ENCODE measurements around the gene TLR5. TPM values are rescaled to one million over a fixed set of nuclear protein-coding genes. Genes with fewer than 3 reads are reported as not detected.

TLR5 gene, protein sequence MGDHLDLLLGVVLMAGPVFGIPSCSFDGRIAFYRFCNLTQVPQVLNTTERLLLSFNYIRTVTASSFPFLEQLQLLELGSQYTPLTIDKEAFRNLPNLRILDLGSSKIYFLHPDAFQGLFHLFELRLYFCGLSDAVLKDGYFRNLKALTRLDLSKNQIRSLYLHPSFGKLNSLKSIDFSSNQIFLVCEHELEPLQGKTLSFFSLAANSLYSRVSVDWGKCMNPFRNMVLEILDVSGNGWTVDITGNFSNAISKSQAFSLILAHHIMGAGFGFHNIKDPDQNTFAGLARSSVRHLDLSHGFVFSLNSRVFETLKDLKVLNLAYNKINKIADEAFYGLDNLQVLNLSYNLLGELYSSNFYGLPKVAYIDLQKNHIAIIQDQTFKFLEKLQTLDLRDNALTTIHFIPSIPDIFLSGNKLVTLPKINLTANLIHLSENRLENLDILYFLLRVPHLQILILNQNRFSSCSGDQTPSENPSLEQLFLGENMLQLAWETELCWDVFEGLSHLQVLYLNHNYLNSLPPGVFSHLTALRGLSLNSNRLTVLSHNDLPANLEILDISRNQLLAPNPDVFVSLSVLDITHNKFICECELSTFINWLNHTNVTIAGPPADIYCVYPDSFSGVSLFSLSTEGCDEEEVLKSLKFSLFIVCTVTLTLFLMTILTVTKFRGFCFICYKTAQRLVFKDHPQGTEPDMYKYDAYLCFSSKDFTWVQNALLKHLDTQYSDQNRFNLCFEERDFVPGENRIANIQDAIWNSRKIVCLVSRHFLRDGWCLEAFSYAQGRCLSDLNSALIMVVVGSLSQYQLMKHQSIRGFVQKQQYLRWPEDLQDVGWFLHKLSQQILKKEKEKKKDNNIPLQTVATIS
- total RNA-seq (1 to 10 TPM in 4 of 5 experiments, not detected in 1; 3.1 to 8.0 (median 6.6) TPM), polyA plus RNA-seq (1 to 10 TPM; 3.1 to 3.9 TPM), total RNA-seq (2.6 reads per million, percentile 13 among the genes with 10 or more reads in this experiment)

DNA sequence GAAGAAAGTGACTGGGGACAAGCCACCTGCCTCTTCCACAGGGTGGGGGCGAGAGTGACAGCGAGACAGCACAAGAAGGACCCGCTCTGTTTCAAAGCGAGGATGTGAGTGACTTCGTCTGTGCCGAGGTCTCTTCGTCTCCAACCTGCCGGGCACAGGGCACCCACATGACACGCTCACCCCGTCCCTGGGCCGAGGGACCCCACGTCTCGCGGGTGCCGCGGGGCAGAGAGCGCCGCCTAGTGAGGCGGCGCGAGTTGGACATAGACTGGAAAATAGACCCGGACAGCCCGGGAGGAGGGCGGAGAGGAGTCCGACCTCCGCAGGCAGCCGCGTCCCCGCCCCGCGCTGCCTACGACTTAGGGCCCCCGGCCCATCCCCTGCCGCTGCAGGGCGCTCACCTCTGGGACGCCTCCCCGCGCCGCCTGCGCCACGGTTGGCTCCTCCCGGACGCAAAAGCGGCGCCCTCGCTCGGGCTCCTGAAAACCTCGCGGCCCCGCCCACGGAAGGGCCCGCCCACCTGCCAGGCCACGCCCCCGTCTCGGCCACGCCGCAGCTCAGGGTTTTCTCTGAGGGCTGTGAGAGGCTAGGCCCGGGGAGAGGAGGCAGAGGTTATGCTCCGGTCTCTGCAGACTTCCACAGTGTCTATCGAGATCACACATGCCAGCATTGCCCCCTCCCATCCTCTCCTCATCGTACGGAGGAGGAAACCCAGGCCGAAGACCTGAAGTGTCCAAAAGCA is at the start of gene TLR5:
Gene TLR5, minus strand, starts transcription at position 454 of the 742 bp plus-strand sequence. CDS start 30,217 bp downstream, outside the sequence.
- H3K9me3 ChIP-seq (ENCODE audit: control insufficient read depth in 2 of 3, low read length in 3 of 3), result no peaks in the 10 kb centered on the region
- peak within 1 kb of the TSS; percentile 69 to 89 (median 81) for H3K4me3 Mint-ChIP-seq
- peak within 1 kb of the TSS; percentile 69 for H3K27ac ChIP-seq (ENCODE audit: low read depth, low read length)
- peak within 1 kb of the TSS; percentile 65 for H3K4me3 ChIP-seq (ENCODE audit: low read length)
- peaks cover 0 to 10% (median 0%) of the 10 kb centered on the region in 5 donors for H3K27me3 Mint-ChIP-seq
- intact Hi-C loops (cut with micrococcal nuclease), result loop anchor here (1.0 to 10.0 kb wide), 12 partner anchors 10 to 1401 kb away; partner anchors contain the start of genes SUSD4 (in 2 of the 2), DUSP10 (in 1 of the 2), MIA3 (in 1 of the 2) and TAF1A (in 1 of the 2)
- no peaks in the 10 kb centered on the region for H3K36me3 ChIP-seq (ENCODE audit: control insufficient read depth in 2 of 3, insufficient read depth in 3 of 3, low read length in 3 of 3)
- peaks cover 0 to 11% (median 0%) of the 10 kb centered on the region in 11 donors for H3K9me3 Mint-ChIP-seq
- ATAC-seq, result peak; percentile 94
- POLR2A ChIA-PET, result interaction anchor here (1.5 to 2.4 kb wide), 3 partner anchors 9 to 430 kb away, joined by 5 to 10 read pairs (median 9); partner anchors contain the start of genes AIDA and BROX
- peaks cover 13 to 35% (median 27%) of the 10 kb centered on the region in 7 donors for H3K4me1 Mint-ChIP-seq
- peak; percentile 81 to 92 (median 87) for DNase-seq
- peaks cover 0 to 7% (median 0%) of the 10 kb centered on the region in 5 donors for H3K36me3 Mint-ChIP-seq
- no peaks in the 10 kb centered on the region for H3K27me3 ChIP-seq (ENCODE audit: control insufficient read depth in 2 of 2, insufficient read depth in 2 of 2, low read length in 2 of 2)
- peak within 1 kb of the TSS in 8 of 9 donors; percentile 48 to 95 (median 90) for H3K27ac Mint-ChIP-seq
- H3K4me1 ChIP-seq (ENCODE audit: control insufficient read depth in 2 of 2, insufficient read depth in 2 of 2, low read length in 2 of 2), result peaks cover 13 to 15% of the 10 kb centered on the region in 2 donors
- CTCF ChIA-PET, result interaction anchor here (1.0 to 4.0 kb wide), 6 partner anchors 10 to 221 kb away, joined by 5 to 28 read pairs (median 6); partner anchors contain the start of gene SUSD4

DNA sequence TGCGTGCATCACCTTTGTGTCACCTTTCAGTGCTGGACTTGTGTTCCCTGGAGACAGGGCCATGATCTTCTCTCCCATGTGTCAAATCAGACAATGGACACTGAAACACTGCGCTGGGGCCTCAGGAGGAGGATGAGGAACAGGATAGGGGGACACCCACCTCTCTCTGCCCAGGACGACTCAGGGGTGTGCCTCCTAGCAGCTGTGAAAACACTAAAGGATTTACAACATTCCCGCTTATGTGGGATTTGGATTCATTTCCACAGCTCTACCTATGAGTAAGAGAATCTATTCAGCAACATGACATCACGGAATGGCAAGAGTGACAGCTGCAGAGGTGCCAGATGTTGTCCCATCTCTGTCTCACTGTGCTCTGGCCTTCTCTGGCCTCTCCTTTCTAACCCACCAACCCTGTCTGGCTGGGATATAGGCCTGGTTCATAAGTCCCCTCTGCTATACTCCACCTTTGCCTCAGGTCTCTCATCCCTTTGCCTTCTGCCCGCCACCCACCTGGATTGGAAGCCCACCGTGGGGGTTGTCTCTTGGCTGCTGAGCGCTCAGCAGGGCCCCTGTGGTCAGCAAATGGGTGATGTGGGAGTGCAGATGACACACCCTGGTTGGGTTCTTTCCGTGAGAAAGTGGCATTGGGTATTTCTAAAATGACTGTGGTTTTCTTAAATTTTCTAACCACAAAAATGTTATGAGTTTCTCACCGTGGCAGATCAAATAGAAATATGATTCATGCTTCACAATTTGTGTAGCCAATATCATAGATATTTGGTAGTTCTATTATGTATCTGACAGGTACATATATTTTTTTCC is 47.1 kb upstream of the TLR5 start:
- Histone ChIP-seq H3K36me3 (ENCODE audit: control insufficient read depth in 2 of 3, insufficient read depth in 3 of 3, low read length in 3 of 3) (no peaks in the 10 kb centered on the region), H3K4me3 (ENCODE audit: low read length) (no peak overlapping the region), H3K4me1 (ENCODE audit: control insufficient read depth in 2 of 2, insufficient read depth in 2 of 2, low read length in 2 of 2) (peaks cover 9 to 29% of the 10 kb centered on the region in 2 donors), H3K9me3 (ENCODE audit: control insufficient read depth in 2 of 3, low read length in 3 of 3) (no peaks in the 10 kb centered on the region), H3K27ac (ENCODE audit: low read depth, low read length) (no peak overlapping the region), H3K27me3 (ENCODE audit: control insufficient read depth in 2 of 2, insufficient read depth in 2 of 2, low read length in 2 of 2) (no peaks in the 10 kb centered on the region)
- Mint-ChIP-seq H3K4me1 (peaks cover 10 to 70% (median 63%) of the 10 kb centered on the region in 7 donors), H3K4me3 (peak overlapping the region; percentile 8 to 76 (median 62)), H3K36me3 (no peaks in the 10 kb centered on the region), H3K9me3 (peaks cover 0 to 9% (median 0%) of the 10 kb centered on the region in 11 donors), H3K27ac (peak overlapping the region; percentile 25 to 90 (median 61)), H3K27me3 (peaks cover 0 to 17% (median 0%) of the 10 kb centered on the region in 5 donors)
- intact Hi-C loops (cut with micrococcal nuclease), result loop anchor here in 1 of 2 donors (2.0 to 5.0 kb wide), 3 partner anchors 41 to 57 kb away; partner anchors contain the start of gene TLR5
- ATAC-seq (peak; percentile 79), DNase-seq (peak in 7 of 9 donors; percentile 5 to 57 (median 13))
- CTCF ChIA-PET, result no interaction called here
- POLR2A ChIA-PET, result interaction anchor here (0.6 to 1.1 kb wide), 3 partner anchors 9 to 40 kb away, joined by 3 to 4 read pairs (median 3); no protein-coding TSS in a partner anchor

DNA sequence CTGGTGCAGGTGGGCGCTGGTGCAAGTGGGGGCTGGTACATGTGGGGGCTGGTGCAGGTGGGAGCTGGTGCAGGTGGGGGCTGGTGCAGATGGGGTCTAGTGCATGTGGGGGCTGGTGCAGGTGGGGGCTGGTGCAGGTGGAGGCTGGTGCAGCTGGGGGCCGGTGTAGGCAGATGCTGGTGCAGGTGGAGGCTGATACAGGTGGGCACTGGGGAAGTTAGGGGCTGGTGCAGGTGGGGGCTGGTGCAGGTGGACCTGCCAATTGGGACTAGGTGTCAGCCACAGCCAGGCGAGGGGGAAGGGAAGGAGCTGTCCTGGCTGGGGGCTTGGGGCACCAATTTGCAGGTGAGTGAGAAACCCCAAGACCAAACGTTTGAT is 46.5 kb upstream of the TLR5 start:
- DNase-seq, result no peak
- Histone ChIP-seq H3K4me3 (ENCODE audit: low read length) (no peak overlapping the region), H3K27me3 (ENCODE audit: control insufficient read depth in 2 of 2, insufficient read depth in 2 of 2, low read length in 2 of 2) (no peaks in the 10 kb centered on the region), H3K4me1 (ENCODE audit: control insufficient read depth in 2 of 2, insufficient read depth in 2 of 2, low read length in 2 of 2) (peaks cover 9 to 29% of the 10 kb centered on the region in 2 donors), H3K27ac (ENCODE audit: low read depth, low read length) (no peak overlapping the region), H3K9me3 (ENCODE audit: control insufficient read depth in 2 of 3, low read length in 3 of 3) (no peaks in the 10 kb centered on the region), H3K36me3 (ENCODE audit: control insufficient read depth in 2 of 3, insufficient read depth in 3 of 3, low read length in 3 of 3) (no peaks in the 10 kb centered on the region)
- H3K27ac Mint-ChIP-seq, result peak overlapping the region in 2 of 9 donors; percentile 39 to 61
- H3K9me3 Mint-ChIP-seq, result peaks cover 0 to 7% (median 0%) of the 10 kb centered on the region in 11 donors
- peak overlapping the region in 6 of 10 donors; percentile 29 to 71 (median 68) for H3K4me3 Mint-ChIP-seq
- peaks cover 10 to 72% (median 63%) of the 10 kb centered on the region in 7 donors for H3K4me1 Mint-ChIP-seq
- ChIA-PET POLR2A (interaction anchor here (0.6 to 1.1 kb wide), 3 partner anchors 9 to 41 kb away, joined by 3 to 4 read pairs (median 3); no protein-coding TSS in a partner anchor), CTCF (no interaction called here)
- no peak for ATAC-seq
- H3K36me3 Mint-ChIP-seq, result no peaks in the 10 kb centered on the region
- H3K27me3 Mint-ChIP-seq, result peaks cover 0 to 18% (median 0%) of the 10 kb centered on the region in 5 donors
- intact Hi-C loops (cut with micrococcal nuclease), result no loop called here

DNA sequence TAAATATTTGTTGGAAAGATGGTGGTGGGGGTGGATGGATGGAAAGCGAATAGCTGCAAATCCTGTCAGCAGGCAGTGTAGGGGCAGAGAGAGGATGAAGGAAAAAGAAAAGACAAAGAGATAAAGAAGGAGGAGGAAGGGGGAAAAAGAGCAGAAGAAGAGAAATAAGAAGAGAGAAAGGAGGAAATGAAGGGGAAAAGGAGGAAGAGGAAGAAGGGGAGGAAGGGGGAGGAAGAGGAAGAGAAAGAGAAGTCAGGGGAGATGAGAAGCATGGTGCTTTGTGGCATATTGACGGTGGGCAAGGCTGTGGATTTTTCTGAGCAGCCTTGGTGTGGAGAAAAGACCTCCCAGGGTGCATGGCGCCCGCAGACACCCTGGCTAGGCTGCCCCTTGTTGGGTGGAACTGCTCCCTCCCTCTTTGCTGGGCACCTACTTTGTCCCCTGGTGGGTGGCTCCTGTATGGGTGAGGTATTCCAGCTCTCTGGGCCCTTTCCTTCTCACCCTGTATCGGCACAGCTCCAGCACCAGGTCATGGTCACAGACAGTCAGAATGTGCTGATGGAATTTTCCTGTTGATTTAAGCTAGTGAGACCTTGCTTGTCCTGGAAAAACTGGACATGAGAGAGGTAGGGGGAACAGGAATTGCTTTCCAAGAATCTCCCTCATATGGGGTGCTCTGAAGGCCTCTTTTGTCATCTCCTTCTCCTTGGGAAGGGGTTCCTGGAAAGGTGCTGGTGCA is 45.7 kb upstream of the TLR5 start:
- Mint-ChIP-seq H3K27me3 (peaks cover 0 to 20% (median 0%) of the 10 kb centered on the region in 5 donors), H3K36me3 (no peaks in the 10 kb centered on the region), H3K4me3 (peak overlapping the region in 6 of 10 donors; percentile 14 to 71 (median 28)), H3K4me1 (peaks cover 10 to 76% (median 70%) of the 10 kb centered on the region in 7 donors), H3K9me3 (peaks cover 0 to 7% (median 0%) of the 10 kb centered on the region in 11 donors), H3K27ac (peak overlapping the region in 6 of 9 donors; percentile 7 to 73 (median 32))
- CTCF ChIA-PET, result interaction anchor here (0.7 to 0.8 kb wide), 2 partner anchors 11 to 47 kb away, joined by 3 read pairs; no protein-coding TSS in a partner anchor
- Histone ChIP-seq H3K9me3 (ENCODE audit: control insufficient read depth in 2 of 3, low read length in 3 of 3) (no peaks in the 10 kb centered on the region), H3K27me3 (ENCODE audit: control insufficient read depth in 2 of 2, insufficient read depth in 2 of 2, low read length in 2 of 2) (no peaks in the 10 kb centered on the region), H3K36me3 (ENCODE audit: control insufficient read depth in 2 of 3, insufficient read depth in 3 of 3, low read length in 3 of 3) (no peaks in the 10 kb centered on the region), H3K4me3 (ENCODE audit: low read length) (no peak overlapping the region), H3K4me1 (ENCODE audit: control insufficient read depth in 2 of 2, insufficient read depth in 2 of 2, low read length in 2 of 2) (peaks cover 9 to 29% of the 10 kb centered on the region in 2 donors), H3K27ac (ENCODE audit: low read depth, low read length) (no peak overlapping the region)
- POLR2A ChIA-PET, result interaction anchor here (0.8 kb wide), 1 partner anchor 8 kb away, joined by 3 read pairs; no protein-coding TSS in a partner anchor
- intact Hi-C loops (cut with micrococcal nuclease), result no loop called here
- no peak for DNase-seq
- ATAC-seq, result no peak

DNA sequence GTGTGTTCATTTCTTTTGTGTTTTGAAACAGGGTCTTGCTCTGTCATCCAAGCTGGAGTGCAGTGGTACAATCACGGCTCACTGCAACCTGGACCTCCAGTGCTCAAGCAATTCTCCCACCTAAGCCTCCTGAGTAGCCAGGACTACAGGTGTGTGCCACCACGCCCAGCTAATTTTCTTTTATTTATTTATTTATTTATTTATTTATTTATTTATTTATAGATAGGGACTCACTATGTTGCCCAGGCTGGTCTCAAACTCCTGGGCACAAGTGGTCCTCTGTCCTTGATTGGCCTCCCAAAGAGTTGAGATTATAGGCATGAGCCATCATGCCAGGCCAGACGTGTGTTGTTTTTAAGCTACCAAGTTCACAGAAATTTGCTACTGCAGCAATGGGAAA is 43.8 kb upstream of the TLR5 start:
- H3K27ac ChIP-seq (ENCODE audit: low read depth, low read length), result no peak overlapping the region
- DNase-seq, result no peak
- Mint-ChIP-seq H3K36me3 (no peaks in the 10 kb centered on the region), H3K27ac (no peak overlapping the region), H3K4me3 (no peak overlapping the region), H3K4me1 (peaks cover 10 to 81% (median 78%) of the 10 kb centered on the region in 7 donors), H3K9me3 (peaks cover 0 to 7% (median 0%) of the 10 kb centered on the region in 11 donors), H3K27me3 (peaks cover 0 to 26% (median 0%) of the 10 kb centered on the region in 5 donors)
- H3K36me3 ChIP-seq (ENCODE audit: control insufficient read depth in 2 of 3, insufficient read depth in 3 of 3, low read length in 3 of 3), result no peaks in the 10 kb centered on the region
- POLR2A ChIA-PET, result interaction anchor here (0.9 kb wide), 1 partner anchor 42 kb away, joined by 4 read pairs; no protein-coding TSS in a partner anchor
- peaks cover 9 to 21% of the 10 kb centered on the region in 2 donors for H3K4me1 ChIP-seq (ENCODE audit: control insufficient read depth in 2 of 2, insufficient read depth in 2 of 2, low read length in 2 of 2)
- H3K9me3 ChIP-seq (ENCODE audit: control insufficient read depth in 2 of 3, low read length in 3 of 3), result no peaks in the 10 kb centered on the region
- CTCF ChIA-PET, result no interaction called here
- ATAC-seq, result no peak
- no peaks in the 10 kb centered on the region for H3K27me3 ChIP-seq (ENCODE audit: control insufficient read depth in 2 of 2, insufficient read depth in 2 of 2, low read length in 2 of 2)
- H3K4me3 ChIP-seq (ENCODE audit: low read length), result no peak overlapping the region
- intact Hi-C loops (cut with micrococcal nuclease), result no loop called here
